Sigmoid colon (tissue), 7 donors: ENCODE results near the gene PKLR. TPM values are rescaled to one million over a fixed set of nuclear protein-coding genes. Genes with fewer than 3 reads are reported as not detected.
"Not testable (repeated sequence)": the region's sequence is repeated elsewhere in the genome, so short reads cannot be mapped to it uniquely, and the experiment has no call there.

Experiments used
- DNase-seq: peaks from one replicate; pipeline ENCODE4 v3.0.0-alpha.2; 2019
- H3K27ac ChIP-seq, 4 donors: fragments of 200-600 bp; sonication (generic); one replicate each; pipeline ENCODE4 v1.5.1; 2016 to 2019; ENCODE audit warnings: mild to moderate bottlenecking in 1 of 4
- H3K27me3 ChIP-seq, 3 donors: fragments of 200-600 bp; sonication (generic); one replicate each; pipeline ENCODE4 v1.5.1; 2019; ENCODE audit warnings: mild to moderate bottlenecking in 1 of 3
- H3K36me3 ChIP-seq, 4 donors: fragments of 200-600 bp; sonication (generic); one replicate each; pipeline ENCODE4 v1.5.1; 2016 to 2019
- H3K4me1 ChIP-seq, 4 donors: fragments of 200-600 bp; sonication (generic); one replicate each; pipeline ENCODE4 v1.5.1; 2017 to 2019
- H3K4me3 ChIP-seq, 4 donors: fragments of 200-600 bp; sonication (generic); one replicate each; pipeline ENCODE4 v1.5.1; 2017 to 2019; ENCODE audit warnings: mild to moderate bottlenecking in 2 of 4, moderate library complexity in 1 of 4
- H3K9me3 ChIP-seq, 4 donors: fragments of 200-600 bp in 3 of 4; sonication (generic) in 3 of 4; one replicate each; pipeline versions ENCODE4 v1.5.1 to v1.6.1; 2013 to 2019
- EP300 ChIP-seq, 4 donors: sonication (generic); formaldehyde crosslinking; IDR thresholded peaks; one replicate each; pipeline ENCODE4 v1.6.1; 2017; ENCODE audit warnings: antibody characterized with exemption in 4 of 4
- POLR2A ChIP-seq, 2 donors: fragments of 450-650 bp; IDR thresholded peaks; one replicate each; pipeline ENCODE4 v1.6.1; 2016; ENCODE audit warnings: antibody characterized with exemption in 2 of 2, mild to moderate bottlenecking in 2 of 2, moderate library complexity in 2 of 2
- POLR2AphosphoS5 ChIP-seq, 4 donors: sonication (generic); formaldehyde crosslinking; IDR thresholded peaks; one replicate each; pipeline ENCODE4 v1.6.1; 2017; ENCODE audit warnings: antibody characterized with exemption in 4 of 4
- WGBS, 2 donors: extraction: QIAGEN DNeasy Blood & Tissue Kit; methylation state at CpG; one replicate each; pipeline ENCODE4 v1.1.7; 2013; 5-methylcytosine and 5-hydroxymethylcytosine counted together
- intact Hi-C: fragments of 100-400 bp; cut with DNase I; formaldehyde crosslinking; loops from one replicate; pipeline ENCODE4 v1.15.1; 2023
- polyA plus RNA-seq, 3 donors: library from polyadenylated mRNA; stranded (reverse); fragments of 200-250 nt; gene quantifications; one replicate each; pipeline ENCODE4 v1.2.3, GENCODE V29; 2013
- total RNA-seq, 4 donors: library from RNA; depleted of rRNA; stranded (reverse); fragments of >200 nt; gene quantifications; one replicate each; pipeline ENCODE4 v1.1.0, GENCODE V29; 2016
- TF ChIP-seq, protein P1 (sequence below), 4 experiments: fragments of 450-650 bp in 3 of 4; fragments of 200-600 bp in 1 of 4; IDR thresholded peaks; one replicate each; pipeline ENCODE4 v1.5.1; 2016 to 2019; ENCODE audit warnings: antibody characterized with exemption in 4 of 4, mild to moderate bottlenecking in 3 of 4, moderate library complexity in 2 of 4
- donor health status: healthy with polysubstance abuse.
- donor health status: Bipolar disorder and iron deficiency.
- donor health status: healthy.

The PKLR gene
- total RNA-seq (not detected), polyA plus RNA-seq (under 1 TPM; under 0.01 to 0.69 (median 0.38) TPM)

DNA sequence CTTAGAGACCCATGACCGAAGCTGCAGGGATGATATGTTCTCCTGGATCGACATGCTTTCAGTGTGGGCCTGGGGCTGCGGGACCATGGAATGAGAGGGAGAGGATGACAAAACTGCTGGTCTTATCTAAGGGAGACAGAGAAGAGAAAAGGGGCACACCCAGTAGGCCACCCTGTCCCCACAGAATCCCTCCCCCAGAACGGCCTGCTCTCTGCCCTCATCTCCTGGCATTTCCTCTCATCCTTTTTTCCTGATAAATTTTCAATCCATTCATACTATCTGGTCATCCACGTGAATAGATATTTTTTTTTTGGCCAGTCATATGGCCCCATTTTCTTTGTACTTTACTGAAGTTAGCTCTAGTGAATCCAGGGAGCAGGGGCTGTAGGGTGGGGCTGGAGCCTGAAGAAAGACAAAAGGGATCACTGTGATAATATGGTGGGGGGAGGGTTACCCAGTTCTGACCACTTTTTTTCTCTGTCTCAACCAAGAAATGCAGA lies at the start of gene PKLR:
TSS of gene PKLR (minus strand) at position 97 of the 500 bp plus-strand sequence. CDS start at position 54, 43 bp downstream.
- H3K4me3 ChIP-seq, result no peak within 1 kb of the TSS
- TF ChIP-seq POLR2AphosphoS5 (IDR thresholded peaks at IDR 0.05) (no peak), EP300 (IDR thresholded peaks at IDR 0.05) (no peak), POLR2A (IDR thresholded peaks at IDR 0.05) (no peak)
- no peak for DNase-seq
- H3K27me3 ChIP-seq, result peaks cover 0 to 13% (median 0%) of the 10 kb centered on the region in 3 donors
- intact Hi-C loops, result no loop called here
- no peaks in the 10 kb centered on the region for H3K36me3 ChIP-seq
- WGBS, 2 donors, result 94 to 96% methylated on average over 5 of the region's 5 CpGs
- no peaks in the 10 kb centered on the region for H3K4me1 ChIP-seq
- no peak within 1 kb of the TSS for H3K27ac ChIP-seq
- H3K9me3 ChIP-seq, result no peaks in the 10 kb centered on the region

DNA sequence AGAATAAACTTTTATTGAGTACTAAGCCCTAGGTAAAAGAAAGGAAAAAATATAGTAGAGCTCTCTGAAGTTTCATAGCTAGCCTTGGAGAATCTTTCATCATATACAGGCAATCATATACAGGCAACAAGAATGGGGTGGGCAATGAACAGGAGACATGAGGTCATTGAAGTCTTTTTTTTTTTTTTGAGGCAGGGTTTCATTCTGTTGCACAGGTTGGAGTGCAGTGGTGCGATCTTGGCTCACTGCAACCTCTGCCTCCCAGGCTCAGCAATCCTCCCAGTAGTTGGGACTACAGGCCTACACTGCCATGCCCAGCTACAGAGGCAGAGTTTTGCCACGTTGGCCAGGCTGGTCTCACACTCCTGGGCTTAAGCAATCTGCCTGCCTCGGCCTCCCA lies 41.6 kb upstream of the PKLR start:
- no peak for TF ChIP-seq EP300 (IDR thresholded peaks at IDR 0.05)
- TF ChIP-seq, protein P1, sequence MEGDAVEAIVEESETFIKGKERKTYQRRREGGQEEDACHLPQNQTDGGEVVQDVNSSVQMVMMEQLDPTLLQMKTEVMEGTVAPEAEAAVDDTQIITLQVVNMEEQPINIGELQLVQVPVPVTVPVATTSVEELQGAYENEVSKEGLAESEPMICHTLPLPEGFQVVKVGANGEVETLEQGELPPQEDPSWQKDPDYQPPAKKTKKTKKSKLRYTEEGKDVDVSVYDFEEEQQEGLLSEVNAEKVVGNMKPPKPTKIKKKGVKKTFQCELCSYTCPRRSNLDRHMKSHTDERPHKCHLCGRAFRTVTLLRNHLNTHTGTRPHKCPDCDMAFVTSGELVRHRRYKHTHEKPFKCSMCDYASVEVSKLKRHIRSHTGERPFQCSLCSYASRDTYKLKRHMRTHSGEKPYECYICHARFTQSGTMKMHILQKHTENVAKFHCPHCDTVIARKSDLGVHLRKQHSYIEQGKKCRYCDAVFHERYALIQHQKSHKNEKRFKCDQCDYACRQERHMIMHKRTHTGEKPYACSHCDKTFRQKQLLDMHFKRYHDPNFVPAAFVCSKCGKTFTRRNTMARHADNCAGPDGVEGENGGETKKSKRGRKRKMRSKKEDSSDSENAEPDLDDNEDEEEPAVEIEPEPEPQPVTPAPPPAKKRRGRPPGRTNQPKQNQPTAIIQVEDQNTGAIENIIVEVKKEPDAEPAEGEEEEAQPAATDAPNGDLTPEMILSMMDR (IDR thresholded peaks at IDR 0.05), result no peak
- no peak for TF ChIP-seq POLR2AphosphoS5 (IDR thresholded peaks at IDR 0.05)
- no peak for TF ChIP-seq POLR2A (IDR thresholded peaks at IDR 0.05)

DNA sequence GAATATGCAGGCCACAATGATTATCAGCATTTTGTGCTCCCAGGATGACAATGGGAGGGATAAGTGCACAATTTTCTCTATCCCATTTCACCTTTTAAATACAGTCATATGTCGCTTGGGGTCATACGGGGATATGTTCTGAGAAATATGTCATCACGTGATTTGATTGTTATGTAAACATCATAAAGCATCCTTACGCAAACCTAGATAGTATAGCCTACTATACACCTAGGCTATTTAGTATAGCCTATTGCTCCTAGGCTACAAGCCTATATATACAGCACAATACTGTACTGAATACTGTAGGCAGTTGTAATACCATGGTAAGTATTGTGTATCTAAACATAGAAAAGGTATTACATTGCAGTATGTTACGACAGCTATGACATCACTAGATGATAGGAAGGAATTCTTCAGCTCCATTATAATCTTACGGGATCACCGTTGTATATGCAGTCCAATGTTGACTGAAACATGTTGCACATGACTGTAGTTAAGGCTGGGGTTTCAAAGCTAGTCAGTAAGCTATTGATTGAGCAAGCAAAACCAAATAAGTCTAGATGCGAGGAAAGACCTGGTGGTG lies 38.4 kb upstream of the PKLR start:
- H3K4me1 ChIP-seq, result no peaks in the 10 kb centered on the region
- intact Hi-C loops, result no loop called here
- 36 to 78% methylated on average over 8 of the region's 8 CpGs for WGBS, 2 donors

More for the DNA sequence above, 41.6 kb upstream of the PKLR start:
- no peak overlapping the region for H3K27ac ChIP-seq
- DNase-seq, result no peak
- WGBS, 2 donors, result 97% methylated on average over 3 of the region's 3 CpGs
- H3K9me3 ChIP-seq, result no peaks in the 10 kb centered on the region
- H3K4me1 ChIP-seq, result no peaks in the 10 kb centered on the region
- intact Hi-C loops, result no loop called here
- H3K36me3 ChIP-seq, result peaks cover 33 to 100% (median 70%) of the 10 kb centered on the region in 4 donors
- no peaks in the 10 kb centered on the region for H3K27me3 ChIP-seq
- H3K4me3 ChIP-seq, result no peak overlapping the region

DNA sequence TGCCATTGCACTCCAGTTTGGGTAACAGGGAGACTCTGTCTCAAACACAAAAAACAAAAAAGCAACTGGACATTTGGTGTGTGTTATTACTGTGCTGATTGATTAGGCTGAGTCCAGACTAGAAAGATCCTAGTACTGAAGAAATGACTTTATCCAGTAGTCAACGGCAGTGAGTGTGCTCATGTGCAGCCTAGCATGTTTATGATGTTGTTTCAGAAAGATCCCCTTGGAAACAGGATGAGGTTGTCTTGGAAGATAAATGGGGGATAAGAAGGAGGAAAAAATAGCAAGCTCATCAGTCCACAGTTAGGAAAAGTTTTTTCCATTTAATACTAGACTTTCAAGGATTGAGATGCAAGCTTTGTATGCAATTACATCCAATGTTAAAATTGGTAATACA lies 33.7 kb upstream of the PKLR start:
- DNase-seq, result no peak
- H3K9me3 ChIP-seq, result no peaks in the 10 kb centered on the region
- no peaks in the 10 kb centered on the region for H3K27me3 ChIP-seq
- H3K4me1 ChIP-seq, result no peaks in the 10 kb centered on the region
- H3K36me3 ChIP-seq, result peaks cover 12 to 84% (median 30%) of the 10 kb centered on the region in 4 donors
- intact Hi-C loops, result no loop called here
- H3K27ac ChIP-seq, result no peak overlapping the region
- no peak for TF ChIP-seq POLR2A (IDR thresholded peaks at IDR 0.05)
- TF ChIP-seq EP300 (IDR thresholded peaks at IDR 0.05), result no peak
- TF ChIP-seq POLR2AphosphoS5 (IDR thresholded peaks at IDR 0.05), result no peak
- TF ChIP-seq, protein P1 (IDR thresholded peaks at IDR 0.05), result no peak
- 63 to 64% methylated on average over 1 of the region's 1 CpG for WGBS, 2 donors
- no peak overlapping the region for H3K4me3 ChIP-seq

More for the DNA sequence above, 38.4 kb upstream of the PKLR start:
- Histone ChIP-seq H3K27ac (no peak overlapping the region), H3K4me3 (no peak overlapping the region), H3K36me3 (peaks cover 25 to 96% (median 57%) of the 10 kb centered on the region in 4 donors), H3K27me3 (no peaks in the 10 kb centered on the region), H3K9me3 (no peaks in the 10 kb centered on the region)
- no peak for DNase-seq
- no peak for TF ChIP-seq POLR2AphosphoS5 (IDR thresholded peaks at IDR 0.05)
- TF ChIP-seq EP300 (IDR thresholded peaks at IDR 0.05), result no peak
- TF ChIP-seq POLR2A (IDR thresholded peaks at IDR 0.05), result no peak
- TF ChIP-seq, protein P1 (IDR thresholded peaks at IDR 0.05), result no peak

DNA sequence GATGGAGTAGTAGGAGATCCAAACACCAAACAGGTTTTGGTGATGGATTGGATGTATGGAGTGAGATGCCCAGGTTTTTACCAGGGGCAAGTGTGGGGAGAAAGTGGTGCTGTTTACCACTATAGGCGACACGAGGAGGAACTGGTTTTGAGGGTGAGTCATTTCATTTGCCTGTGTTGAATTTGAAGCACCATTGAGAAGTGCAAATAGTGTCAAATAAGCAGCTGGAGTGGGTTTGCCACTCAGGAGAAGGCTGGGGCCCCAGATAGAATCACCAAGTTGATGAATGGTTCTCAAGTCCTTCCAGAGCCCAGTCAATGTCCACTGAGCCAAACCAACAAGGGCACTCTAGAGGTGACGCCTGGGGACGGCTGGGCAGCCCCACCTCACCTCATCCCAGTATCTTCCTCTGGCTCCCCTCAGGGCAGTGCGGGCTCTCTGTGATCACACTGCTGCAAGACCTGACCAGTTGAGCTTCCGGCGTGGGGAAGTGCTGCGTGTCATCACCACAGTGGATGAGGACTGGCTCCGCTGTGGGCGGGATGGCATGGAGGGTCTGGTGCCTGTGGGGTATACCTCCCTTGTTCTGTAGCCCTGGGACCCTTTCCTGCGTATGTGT lies 28.9 kb upstream of the PKLR start:
- peaks cover 8 to 72% (median 14%) of the 10 kb centered on the region in 4 donors for H3K36me3 ChIP-seq
- peaks cover 0 to 18% (median 11%) of the 10 kb centered on the region in 4 donors for H3K4me1 ChIP-seq
- TF ChIP-seq POLR2A (IDR thresholded peaks at IDR 0.05) (no peak), POLR2AphosphoS5 (IDR thresholded peaks at IDR 0.05) (no peak), EP300 (IDR thresholded peaks at IDR 0.05) (no peak)
- TF ChIP-seq, protein P1 (IDR thresholded peaks at IDR 0.05), result no peak
- H3K9me3 ChIP-seq, result no peaks in the 10 kb centered on the region
- no peaks in the 10 kb centered on the region for H3K27me3 ChIP-seq
- no peak overlapping the region for H3K27ac ChIP-seq
- 91 to 92% methylated on average over 11 of the region's 11 CpGs for WGBS, 2 donors
- DNase-seq, result no peak
- intact Hi-C loops, result no loop called here
- no peak overlapping the region for H3K4me3 ChIP-seq

DNA sequence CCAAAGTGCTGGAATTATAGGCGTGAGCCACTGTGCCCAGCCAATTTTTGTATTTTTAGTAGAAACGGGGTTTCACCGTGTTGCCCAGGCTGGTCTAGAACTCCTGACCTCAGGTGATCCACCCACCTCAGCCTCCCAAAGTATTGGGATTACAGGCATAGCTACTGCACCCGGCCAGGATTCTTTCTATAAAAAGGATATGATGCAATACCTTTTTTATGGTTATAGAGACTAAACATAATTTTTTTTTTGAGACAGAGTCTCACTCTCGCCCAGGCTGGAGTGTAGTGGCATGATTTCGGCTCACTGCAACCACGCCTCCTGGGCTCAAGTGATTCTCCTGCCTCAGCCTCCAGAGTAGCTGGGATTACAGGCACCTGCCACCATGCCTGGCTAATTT lies 27.6 kb upstream of the PKLR start:
- H3K27me3 ChIP-seq, H3K9me3 ChIP-seq, H3K4me3 ChIP-seq, DNase-seq, intact Hi-C loops: not testable (repeated sequence)
- WGBS, 2 donors, result 69 to 82% methylated on average over 7 of the region's 7 CpGs
- H3K36me3 ChIP-seq, result peaks cover 8 to 60% (median 12%) of the 10 kb centered on the region in 4 donors
- H3K27ac ChIP-seq, result peak overlapping the region in 1 of 4 donors; percentile 1
- peaks cover 0 to 21% (median 13%) of the 10 kb centered on the region in 4 donors for H3K4me1 ChIP-seq
